GM19193 (cell line): Measurements from ENCODE around the gene MYO10.

Experiments used
- POLR2A ChIP-seq: IDR thresholded peaks from 4 replicates; pipeline ENCODE4 v1.6.1; 2011; ENCODE audit not compliant: insufficient read depth, insufficient read length; ENCODE audit errors: extremely low read depth

The MYO10 gene

DNA sequence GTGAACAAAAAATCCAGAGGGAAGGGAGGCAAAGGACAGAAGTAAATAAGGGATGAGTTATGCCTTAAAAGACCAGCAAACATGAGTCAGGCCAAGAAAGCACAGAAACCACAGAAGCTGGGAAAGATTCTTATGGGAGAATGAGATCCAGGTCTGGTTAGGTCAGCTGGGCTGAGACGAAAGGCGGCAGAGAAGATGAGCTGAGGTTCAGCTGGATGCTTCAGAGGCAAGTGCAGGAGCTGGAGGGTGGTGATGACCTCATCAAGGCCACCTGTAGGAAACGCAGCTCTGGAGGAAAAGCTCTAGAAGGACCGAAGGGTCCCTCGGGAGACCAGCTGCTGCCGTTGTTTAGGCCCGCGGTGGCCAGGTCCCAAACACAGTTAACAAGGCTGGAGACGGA is 152.0 kb downstream of the MYO10 start:
- no peak for TF ChIP-seq POLR2A

GRCh38 chr5:16781828-16782626 is 154.1 kb downstream of the MYO10 start:
- TF ChIP-seq POLR2A, result no peak

DNA sequence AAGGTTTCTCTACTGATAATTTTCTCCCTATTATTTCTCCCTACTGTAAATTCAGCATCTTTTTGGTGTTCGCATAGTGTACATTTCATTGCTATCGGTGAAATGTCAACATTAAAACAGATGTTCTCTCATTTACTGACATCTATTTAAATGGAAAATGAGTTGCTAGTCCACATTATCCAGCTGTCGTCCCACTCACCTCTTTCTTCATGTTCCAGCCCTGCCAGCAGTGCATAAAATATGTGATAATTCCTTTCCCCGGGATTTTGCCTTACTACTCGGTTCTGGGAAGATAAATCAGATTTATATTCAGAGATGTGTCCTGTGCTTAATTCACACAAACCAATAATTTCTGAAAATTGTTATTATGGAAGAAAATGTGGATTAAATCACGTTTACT is 155.8 kb downstream of the MYO10 start:
- no peak for TF ChIP-seq POLR2A

DNA sequence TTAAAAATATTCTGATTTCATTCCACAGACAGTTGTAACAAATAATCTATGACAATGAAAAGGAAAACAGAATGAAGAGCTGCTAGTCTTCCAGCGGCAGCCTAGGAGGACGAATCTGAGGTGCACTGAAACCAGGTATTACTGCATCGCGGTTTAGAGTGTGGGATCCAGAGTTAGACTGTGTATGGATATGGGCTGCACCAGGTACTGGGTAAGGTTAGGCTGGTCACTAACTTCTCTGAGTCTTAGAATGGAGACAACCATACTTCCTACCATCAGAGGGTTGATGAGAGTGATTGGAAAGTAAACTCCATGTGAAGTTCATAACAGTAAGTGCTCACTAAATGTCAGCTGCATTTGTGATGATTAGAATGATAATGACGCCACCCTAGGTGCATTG is 158.7 kb downstream of the MYO10 start:
- TF ChIP-seq POLR2A, result no peak

- no peak for TF ChIP-seq POLR2A
Measured at GRCh38 chr5:16776611-16777251, 159.4 kb downstream of the MYO10 start.

DNA sequence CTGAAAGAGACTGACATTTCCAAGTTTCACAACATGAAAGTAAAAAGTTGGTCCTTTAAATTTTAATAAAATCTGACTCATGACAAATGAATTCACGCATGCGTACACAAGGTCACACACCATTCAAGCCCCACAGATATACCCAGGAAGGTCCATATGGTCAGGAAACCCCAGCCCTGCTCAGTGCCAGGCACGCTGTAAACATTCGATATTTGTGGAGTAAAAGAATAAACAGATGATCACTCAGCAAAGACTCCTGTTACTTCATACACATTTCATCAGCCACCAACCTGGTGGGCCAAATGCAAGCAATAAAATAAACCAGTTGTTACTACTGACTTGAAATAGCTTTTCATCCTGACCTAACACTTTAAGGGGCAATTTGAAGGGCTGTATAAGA is 161.3 kb downstream of the MYO10 start:
- no peak for TF ChIP-seq POLR2A

DNA sequence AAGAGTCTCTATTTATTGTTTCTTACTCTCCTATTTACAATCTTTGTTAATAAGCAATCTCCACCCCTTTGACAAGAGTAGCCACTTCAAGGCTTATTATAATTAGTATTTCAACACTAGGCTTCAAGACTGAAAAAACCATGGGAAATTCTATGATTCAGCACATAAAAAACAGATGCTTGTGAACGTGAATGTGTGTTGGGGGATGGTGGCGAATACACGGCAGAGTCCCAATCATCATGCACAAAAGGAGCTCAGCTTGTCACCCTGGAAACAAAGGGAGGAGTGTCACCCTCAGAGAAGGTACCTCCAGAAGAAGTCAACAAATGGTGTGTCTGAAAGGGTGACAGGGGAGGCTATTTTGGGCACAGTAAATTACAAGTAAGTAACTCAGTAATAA is 162.1 kb downstream of the MYO10 start:
- no peak for TF ChIP-seq POLR2A

GRCh38 chr5:16772556-16772955 is 163.5 kb downstream of the MYO10 start:
- TF ChIP-seq POLR2A, result no peak

DNA sequence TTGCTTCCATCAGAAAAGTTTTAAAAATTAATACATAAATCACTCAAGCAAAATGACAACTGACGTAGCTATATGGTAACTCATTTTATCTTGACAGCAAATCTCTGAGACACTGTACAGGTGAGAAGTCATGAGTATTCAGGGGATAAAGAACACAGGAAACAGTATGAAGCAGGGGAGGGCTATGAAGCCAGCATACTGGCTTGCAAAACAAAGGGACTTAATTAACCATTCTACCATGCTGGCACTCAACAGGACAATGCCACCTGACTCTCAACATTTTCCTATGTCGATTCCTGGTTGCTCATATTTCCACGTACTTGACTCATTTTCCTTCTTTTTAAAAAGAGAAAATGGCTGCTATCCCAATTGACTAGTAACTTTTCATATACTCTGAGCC is 167.9 kb downstream of the MYO10 start:
- no peak for TF ChIP-seq POLR2A

- no peak for TF ChIP-seq POLR2A
Measured at GRCh38 chr5:16763211-16763610, 172.9 kb downstream of the MYO10 start.

DNA sequence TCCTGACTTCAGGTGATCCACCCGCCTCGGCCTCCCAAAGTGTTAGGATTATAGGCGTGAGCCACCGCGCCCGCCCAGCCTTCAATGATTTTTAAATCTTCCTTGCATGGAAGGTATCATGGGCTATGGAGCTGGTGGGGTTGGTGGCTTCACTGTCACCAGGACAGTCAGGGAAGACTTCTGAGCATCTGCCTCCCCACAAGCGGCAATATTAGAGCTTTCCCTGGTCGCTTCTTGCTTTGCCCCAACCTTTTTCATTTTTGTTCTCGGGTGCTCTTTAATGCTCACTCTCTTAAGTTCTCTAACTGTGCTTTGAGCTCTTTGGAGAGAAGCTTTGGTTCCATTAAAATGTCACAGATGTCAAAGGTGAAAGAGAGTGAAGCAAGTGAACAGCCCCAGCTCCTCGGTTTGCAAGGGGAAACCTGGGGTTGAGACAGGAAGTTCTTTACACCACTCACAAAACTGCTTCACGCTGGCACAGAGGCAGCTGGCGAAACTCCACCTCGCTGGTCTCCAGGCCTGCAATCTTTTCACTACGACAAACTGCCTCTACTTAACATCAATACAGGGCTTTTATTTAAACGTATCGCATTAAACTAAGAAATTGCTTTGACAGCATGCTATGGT is 176.8 kb downstream of the MYO10 start:
- no peak for TF ChIP-seq POLR2A

GRCh38 chr5:16757989-16758501 is 178.0 kb downstream of the MYO10 start:
- TF ChIP-seq POLR2A, result no peak

- TF ChIP-seq POLR2A, result no peak
Measured at GRCh38 chr5:16757146-16757545, 178.9 kb downstream of the MYO10 start.

GRCh38 chr5:16756692-16757091 is 179.4 kb downstream of the MYO10 start:
- TF ChIP-seq POLR2A, result no peak

DNA sequence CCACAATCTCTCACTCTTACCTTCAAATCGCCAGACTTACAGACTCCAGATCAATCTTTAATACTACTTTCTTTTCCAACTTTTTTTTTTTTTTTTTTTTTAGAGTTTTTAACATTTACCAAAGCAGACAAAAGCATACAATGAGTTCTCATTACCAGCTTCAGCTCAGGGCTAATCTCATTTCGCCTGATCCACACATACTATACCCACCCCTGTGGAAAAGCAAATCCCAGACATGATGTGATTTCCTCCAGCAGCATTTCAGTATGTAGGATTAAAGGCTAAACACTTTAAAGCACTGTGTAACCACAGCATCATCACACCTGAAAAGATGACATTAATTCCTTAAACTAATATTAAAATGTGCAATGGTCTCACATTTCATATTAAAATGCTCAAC is 180.4 kb downstream of the MYO10 start:
- no peak for TF ChIP-seq POLR2A

DNA sequence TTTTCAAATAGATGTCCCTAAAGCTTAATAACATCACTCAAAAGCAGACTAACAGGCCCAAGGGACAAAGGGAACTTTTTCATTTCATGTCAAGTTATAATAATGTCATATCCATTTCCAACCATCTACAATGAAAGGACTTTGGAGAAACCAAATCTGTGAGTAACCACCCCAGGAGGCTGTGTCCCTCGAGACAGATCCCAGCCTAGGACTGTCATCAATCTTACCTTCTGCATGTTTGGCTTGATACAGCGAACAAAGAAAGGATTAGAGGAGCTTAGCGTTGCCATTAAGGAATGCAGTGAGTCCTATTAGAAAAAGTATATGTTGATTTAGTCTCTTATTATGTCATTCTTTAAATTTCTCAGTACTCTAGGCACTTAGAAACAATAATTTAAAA is 181.5 kb downstream of the MYO10 start:
- TF ChIP-seq POLR2A, result no peak
